ENCODE measurements around the gene EDNRA. TPM values are rescaled to one million over a fixed set of nuclear protein-coding genes. Genes with fewer than 3 reads are reported as not detected.

EDNRA gene
- total and polyA plus RNA-seq, 2 of the 8 experiments (the other 6 are each of a cell fraction or from before 2014, with no cell fraction given) = 1.7 to 3.3 TPM

- H3K79me1 ChIP-seq (ENCODE audit: low read depth, low read length) = no peaks in the 10 kb centered on the region
- peaks cover 3 to 4% of the 10 kb centered on the region in 2 experiments; a peak in 2 of 4 replicates for H3K9me3 ChIP-seq (ENCODE audit: insufficient read depth in 2 of 2, low read depth in 1 of 2, low read length in 1 of 2)
- no peak overlapping the region for H3K9ac ChIP-seq (replicated peaks in 1 of 4; ENCODE audit: extremely low read depth in 1 of 4, low read depth in 3 of 4, low read length in 3 of 4)
- no peak overlapping the region for H4K91ac ChIP-seq (replicated peaks; ENCODE audit: insufficient read length, low read length)
- H3K27ac ChIP-seq (ENCODE audit: low read depth, low read length) = no peak overlapping the region
- no peak overlapping the region for H2BK15ac ChIP-seq (ENCODE audit: low read length)
- no peak overlapping the region for H2BK12ac ChIP-seq (ENCODE audit: low read depth, low read length)
- no peaks in the 10 kb centered on the region for H3K27me3 ChIP-seq (replicated peaks in 1 of 4; ENCODE audit: control insufficient read depth in 3 of 4, extremely low read depth in 1 of 4, insufficient read depth in 3 of 4, low read length in 3 of 4)
- no peak overlapping the region for H3K23ac ChIP-seq (ENCODE audit: insufficient read length)
- POLR2A ChIA-PET (ENCODE audit: partially characterized antibody) = no interaction called here
- H2BK5ac ChIP-seq (ENCODE audit: low read depth, low read length) = no peak overlapping the region
- H3K14ac ChIP-seq (ENCODE audit: insufficient read length) = no peak overlapping the region
- WGBS, 2 experiments (ENCODE audit: extremely low coverage in 1 of 2, insufficient coverage in 1 of 2, insufficient read length in 1 of 2, insufficient replicate concordance in 2 of 2, low coverage in 1 of 2, low lambda C conversion rate in 2 of 2, missing lambda C conversion rate in 1 of 2) = 91% methylated on average over 3 of the region's 3 CpGs; no CpG with 5 or more reads in 1 of the 2 experiments
- no peak overlapping the region for H3K4me3 ChIP-seq (ENCODE audit: extremely low read depth in 1 of 4, insufficient read depth in 2 of 4, low read depth in 3 of 4, low read length in 4 of 4)
- no peak overlapping the region for H2BK20ac ChIP-seq (ENCODE audit: low read length)
- H3K18ac ChIP-seq (ENCODE audit: extremely low read depth, low read length) = no peak overlapping the region
- no peak overlapping the region for H2AFZ ChIP-seq (ENCODE audit: low read length)
- no peak overlapping the region for H4K5ac ChIP-seq (ENCODE audit: insufficient read length, low read depth, low read length)
- H3K4me1 ChIP-seq (replicated peaks in 1 of 4; ENCODE audit: control insufficient read depth in 3 of 4, insufficient read depth in 4 of 4, low read length in 3 of 4) = peaks cover 0 to 3% (median 0%) of the 10 kb centered on the region in 4 experiments; a peak in 1 of 7 replicates
- DNase-seq (ENCODE audit: low read depth in 1 of 2, low spot score in 2 of 2) = no peak
- no peaks in the 10 kb centered on the region for H3K23me2 ChIP-seq (ENCODE audit: low read depth, low read length)
- FAIRE-seq = no peak
- H4K20me1 ChIP-seq (replicated peaks in 1 of 2; ENCODE audit: control insufficient read depth in 1 of 2, insufficient read depth in 2 of 2, low read length in 2 of 2) = no peaks in the 10 kb centered on the region
- H3K56ac ChIP-seq (replicated peaks; ENCODE audit: insufficient read length, low read depth, low read length) = no peak overlapping the region
- H2AK5ac ChIP-seq (ENCODE audit: low read depth, low read length) = no peak overlapping the region
- no peak overlapping the region for H3K4me2 ChIP-seq (ENCODE audit: insufficient read depth in 1 of 2, low read depth in 2 of 2, low read length in 2 of 2)
- H4K8ac ChIP-seq (ENCODE audit: extremely low read depth, insufficient read depth, low read length) = no peak overlapping the region
- H2BK120ac ChIP-seq (replicated peaks; ENCODE audit: low read depth, low read length) = no peak overlapping the region
- H3K79me2 ChIP-seq (ENCODE audit: control insufficient read depth in 1 of 2, insufficient read depth in 2 of 2, low read length in 2 of 2) = no peaks in the 10 kb centered on the region
- H3K4ac ChIP-seq (replicated peaks; ENCODE audit: insufficient read length, low read depth, low read length) = no peak overlapping the region
- H3K36me3 ChIP-seq (ENCODE audit: control insufficient read depth in 2 of 4, insufficient read depth in 4 of 4, low read length in 3 of 4) = no peaks in the 10 kb centered on the region
- CTCF ChIA-PET (ENCODE audit: partially characterized antibody) = interaction anchor here (0.6 to 1.7 kb wide), 6 partner anchors 16 to 904 kb away, joined by 3 to 5 read pairs (median 3); no protein-coding TSS in a partner anchor
- TF ChIP-seq TBP (IDR thresholded peaks at IDR 0.05; ENCODE audit: low read depth, low read length) (no peak), TCF12 (IDR thresholded peaks at IDR 0.05; ENCODE audit: low read depth, low read length) (no peak), RXRA (IDR thresholded peaks at IDR 0.05; ENCODE audit: insufficient read depth, low read depth, low read length) (no peak), CBX8 (IDR thresholded peaks at IDR 0.05; ENCODE audit: borderline replicate concordance, low read depth, low read length) (no peak), CHD2 (IDR thresholded peaks at IDR 0.05; ENCODE audit: low read length) (no peak)
These were observed 106.1 kb downstream of the EDNRA start for GRCh38 chr4:147587041-147587440.

Data from H1 (cell line).